ENCODE measurements around the gene NMD3.
"Not testable (repeated sequence)": the region's sequence is repeated elsewhere in the genome, so short reads cannot be mapped to it uniquely, and the experiment has no call there.

Gene NMD3

DNA sequence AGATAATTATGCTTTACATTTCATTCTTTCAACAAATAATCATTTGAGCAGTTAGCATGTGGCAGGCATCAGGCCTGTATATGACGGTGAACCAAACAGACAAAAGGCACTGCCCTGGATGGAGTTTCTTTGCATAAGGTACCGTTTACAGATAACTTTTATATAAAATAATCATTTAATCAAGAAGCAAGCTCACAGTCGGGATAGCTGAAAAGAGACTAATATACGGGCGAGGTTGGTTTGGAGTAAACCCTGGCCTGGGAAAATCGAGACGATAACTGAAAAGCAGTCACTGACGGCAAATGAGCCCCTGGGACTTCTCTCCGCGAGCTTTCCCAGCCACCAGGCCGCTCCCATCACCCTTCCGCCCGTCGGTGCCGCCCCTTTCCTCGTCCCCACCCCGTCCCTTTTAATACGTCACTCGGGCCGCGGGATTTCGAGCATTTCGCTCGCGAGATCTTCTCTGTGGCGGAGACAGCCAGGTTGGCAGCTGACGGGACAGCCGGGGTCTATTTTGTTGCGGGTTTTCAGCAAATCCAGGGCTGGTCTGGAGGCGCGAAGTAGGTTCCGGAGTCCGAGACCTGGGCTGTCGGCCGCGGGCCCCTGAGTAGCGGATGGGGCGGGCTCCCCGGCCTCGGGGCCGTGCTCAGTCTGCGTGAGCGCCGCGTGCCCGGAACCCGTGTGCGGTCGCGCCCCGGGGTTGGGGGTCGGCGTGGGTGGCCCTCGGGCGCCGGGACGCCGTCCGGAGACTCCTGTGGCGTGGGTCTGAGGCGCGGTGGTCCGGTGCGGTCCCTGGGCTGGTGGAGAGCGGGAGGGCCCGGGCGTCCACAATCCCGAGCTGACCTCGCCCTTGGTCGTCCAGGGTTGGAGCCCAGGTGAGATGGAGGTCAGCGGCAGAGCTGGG is at the start of gene NMD3:
TSS of gene NMD3 (plus strand) at position 462 of the 904 bp plus-strand sequence. CDS start 703 bp downstream, outside the sequence.
- peak; percentile 80 to 85 for DNase-seq (ENCODE audit: low read depth in 2 of 2)

DNA sequence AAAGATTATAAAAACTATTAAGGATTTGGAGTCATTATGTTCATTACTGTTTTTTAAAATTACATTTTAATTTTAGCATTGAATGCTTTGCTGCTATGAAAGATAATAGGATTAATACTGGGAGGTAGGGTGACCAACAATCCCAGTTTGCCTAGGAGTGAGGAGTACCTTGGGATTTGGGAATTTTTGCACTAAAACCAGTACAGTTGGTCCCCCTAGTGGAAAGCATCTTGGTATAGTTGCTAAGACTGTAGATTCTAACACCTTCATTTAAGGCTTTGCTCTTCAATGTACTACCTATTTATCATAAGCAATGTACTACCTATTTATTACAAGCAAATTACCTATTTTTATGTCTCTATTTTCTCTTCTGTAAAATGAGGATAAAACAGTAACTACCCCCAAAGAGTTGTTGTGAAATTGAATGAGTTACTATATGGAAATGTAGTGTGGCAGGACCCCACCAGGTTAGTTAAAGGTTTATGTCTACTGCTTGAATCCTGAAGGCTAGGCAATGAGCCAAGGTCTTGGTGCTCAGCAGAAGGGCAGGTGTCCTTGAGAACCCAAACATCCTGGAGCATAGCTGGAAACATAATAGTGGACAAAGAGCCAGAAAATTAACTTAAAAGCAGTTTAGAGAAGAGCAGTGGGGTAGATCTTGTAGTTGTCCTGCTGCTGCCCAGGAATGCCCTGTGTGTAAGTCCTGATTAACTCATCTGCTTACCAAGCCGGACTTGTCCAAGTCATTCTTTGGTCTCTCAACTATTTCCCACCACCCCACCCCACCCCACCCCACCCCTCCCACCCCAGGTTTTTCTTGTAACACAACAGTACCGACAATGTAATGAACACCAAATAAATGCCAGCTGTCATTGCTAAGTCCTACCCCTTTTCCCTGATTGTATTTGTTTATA is 49.2 kb upstream of the NMD3 start:
- DNase-seq (ENCODE audit: low read depth in 2 of 2), result no peak

DNA sequence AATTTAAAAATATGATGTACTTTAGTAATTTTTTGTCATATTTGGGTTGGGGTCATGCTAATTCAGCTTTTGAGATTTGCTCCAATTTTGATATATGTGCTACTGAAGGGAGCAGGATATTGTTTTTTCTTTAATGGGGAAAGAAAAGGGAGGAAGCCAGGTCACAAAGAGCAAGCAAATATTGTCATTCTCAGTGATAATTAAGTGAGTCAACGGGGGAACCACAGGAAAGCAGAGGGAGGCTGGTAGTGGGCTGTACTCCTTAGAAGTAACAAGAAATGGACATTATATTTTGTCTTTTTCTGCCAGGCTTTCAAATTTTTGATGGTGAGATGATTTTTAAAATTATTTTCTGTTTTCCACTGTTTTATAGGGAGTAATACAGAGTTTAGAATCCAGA is 45.6 kb upstream of the NMD3 start:
- DNase-seq (ENCODE audit: low read depth in 2 of 2), result no peak

DNA sequence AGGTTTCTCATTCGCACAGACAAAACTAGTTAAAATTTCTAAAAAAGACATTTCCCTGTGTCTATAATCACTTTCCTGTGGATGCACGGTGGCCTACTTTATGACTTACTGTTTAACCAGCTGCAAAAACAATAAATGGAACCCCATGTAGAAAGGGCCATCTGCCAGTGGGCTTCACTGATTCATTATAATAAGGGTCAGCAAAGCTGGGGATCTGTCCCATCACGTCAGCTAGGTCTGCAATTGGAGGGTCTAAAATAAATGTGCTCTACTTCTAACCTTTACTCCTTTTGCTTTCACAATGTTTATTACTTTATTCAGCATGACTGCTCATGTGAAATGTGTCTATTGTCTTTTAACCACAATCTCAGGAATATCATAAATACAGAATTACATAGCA is 43.1 kb upstream of the NMD3 start:
- no peak for DNase-seq (ENCODE audit: low read depth in 2 of 2)

DNA sequence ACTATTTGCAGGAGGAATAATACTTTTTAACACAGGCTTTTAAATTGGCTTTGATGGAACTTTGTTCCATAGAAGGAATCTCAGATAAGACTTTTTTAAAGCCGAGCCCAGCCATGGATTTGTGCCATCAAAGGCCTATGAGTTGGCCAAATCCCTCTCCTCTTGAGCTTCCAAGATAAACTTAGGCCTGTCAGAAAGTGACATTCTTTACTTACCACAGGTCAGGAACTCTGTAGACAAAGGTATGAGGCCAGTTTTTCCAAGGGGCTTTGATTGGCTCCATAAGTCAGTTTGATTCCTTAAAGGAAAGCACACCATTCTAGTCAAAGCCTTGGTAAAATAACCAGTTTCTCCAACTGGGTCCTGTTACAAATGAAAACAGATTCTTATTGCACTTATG is 39.7 kb upstream of the NMD3 start:
- not testable (repeated sequence) for DNase-seq (ENCODE audit: low read depth in 2 of 2)

DNA sequence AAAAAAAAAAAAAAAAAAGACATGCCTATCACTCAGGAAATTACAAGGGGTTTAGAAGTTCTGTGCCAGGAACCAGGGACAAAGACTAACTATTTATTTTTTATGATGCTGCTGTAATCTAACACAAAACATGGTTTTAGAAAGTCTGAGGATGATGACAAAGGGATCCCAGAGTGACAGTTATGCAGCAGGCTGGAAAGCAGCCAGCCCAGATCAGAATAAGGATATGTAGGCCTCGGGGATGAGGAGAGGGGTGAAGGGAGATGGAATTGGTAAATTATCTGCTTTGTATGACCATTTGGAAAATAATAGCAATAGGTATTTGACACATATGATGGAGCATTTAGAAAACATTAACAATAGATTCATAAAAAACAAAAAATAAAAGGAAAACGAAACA is 34.1 kb upstream of the NMD3 start:
- DNase-seq (ENCODE audit: low read depth in 2 of 2), result no peak

DNA sequence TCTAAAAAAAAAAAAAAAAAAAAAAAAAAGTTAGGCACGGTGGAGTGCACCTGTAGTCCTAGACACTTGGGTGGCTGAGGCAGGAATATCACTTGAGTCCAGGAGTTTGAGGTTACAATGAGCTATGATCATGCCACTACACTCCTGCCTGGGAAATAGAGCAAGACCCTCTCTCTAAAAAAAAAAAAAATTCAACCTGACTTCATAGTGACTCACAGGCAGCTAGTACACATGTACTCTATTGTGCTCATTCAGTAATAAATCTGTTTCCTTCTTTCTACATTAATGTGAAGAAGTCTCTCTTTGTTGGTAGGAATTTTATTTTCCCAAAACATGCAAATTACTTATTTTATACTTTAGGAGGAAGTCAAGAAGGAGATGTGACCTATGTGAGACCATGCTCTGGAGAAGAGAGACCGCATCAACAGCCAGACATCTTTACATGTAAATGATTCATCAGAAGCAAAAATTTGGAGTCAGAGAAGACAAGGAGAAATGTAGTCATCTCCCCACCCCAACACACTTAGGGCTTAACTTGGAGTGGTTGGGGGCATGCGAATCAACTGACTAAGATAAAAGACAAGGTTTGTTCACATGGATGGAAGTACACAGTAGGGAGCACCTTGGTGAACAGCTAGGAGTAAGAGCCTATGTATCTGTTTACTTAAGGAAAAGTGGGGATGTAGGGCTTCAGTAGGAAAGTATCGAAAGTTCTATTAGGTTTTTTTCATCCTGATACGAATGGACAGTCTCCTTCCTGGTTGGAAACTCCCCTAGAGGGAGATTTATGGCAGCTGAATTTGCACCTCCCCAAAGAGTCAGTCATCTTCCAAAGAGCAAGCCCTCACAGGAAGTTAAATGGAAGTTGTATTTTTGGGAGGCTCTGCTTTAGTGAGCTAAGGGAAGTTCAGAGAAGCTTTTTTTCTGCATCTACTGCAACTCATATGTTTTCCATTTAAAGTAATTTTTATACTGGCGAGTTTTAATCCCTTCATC is 23.0 kb upstream of the NMD3 start:
- DNase-seq (ENCODE audit: low read depth in 2 of 2), result no peak

DNA sequence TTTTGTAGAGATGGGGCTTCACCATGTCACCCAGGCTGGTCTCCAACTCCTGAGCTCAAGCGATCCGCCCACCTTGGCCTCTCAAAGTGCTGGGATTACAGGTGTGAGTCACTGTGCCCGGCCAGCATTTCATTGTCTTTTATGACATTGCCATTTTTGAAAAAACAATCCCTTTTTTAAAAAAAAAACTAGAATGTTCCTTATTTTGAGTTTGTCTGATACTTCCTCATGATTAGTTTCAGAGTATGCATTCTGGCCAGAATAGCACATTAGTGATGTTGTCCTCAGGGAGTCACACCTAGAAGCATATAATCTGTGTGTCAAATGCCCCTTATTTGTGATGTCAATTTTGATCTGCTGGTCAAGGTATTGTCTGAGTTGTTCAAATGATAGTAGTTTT is 21.2 kb upstream of the NMD3 start:
- DNase-seq (ENCODE audit: low read depth in 2 of 2), result no peak

DNA sequence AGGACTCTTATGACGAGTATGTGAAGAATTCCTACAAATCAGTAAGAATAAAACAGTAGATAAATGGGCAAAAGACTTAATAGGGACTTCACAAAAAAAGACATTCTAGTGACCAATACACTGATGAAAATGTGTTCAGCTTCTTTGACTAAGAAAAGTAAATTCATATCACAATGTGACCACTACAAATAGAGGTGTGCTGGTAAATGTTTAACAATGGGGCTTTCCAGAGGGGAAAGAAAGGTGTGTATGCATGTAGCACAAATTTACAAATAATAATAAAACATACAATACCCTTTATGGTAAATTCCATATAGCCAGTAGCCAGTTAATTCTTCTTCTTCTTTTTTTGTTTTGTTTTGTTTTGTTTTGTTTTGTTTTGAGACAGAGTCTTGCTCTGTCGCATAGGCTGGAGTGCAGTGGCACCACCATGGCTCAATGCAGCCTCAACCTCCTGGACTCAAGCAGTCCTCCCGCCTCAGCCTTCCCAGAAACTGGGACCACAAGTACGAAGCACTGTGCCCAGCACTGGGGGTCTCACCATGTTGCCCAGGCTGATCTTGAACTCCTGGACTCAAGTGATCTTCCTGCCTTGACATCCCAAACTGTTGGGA is 17.5 kb upstream of the NMD3 start:
- DNase-seq (ENCODE audit: low read depth in 2 of 2), result no peak

DNA sequence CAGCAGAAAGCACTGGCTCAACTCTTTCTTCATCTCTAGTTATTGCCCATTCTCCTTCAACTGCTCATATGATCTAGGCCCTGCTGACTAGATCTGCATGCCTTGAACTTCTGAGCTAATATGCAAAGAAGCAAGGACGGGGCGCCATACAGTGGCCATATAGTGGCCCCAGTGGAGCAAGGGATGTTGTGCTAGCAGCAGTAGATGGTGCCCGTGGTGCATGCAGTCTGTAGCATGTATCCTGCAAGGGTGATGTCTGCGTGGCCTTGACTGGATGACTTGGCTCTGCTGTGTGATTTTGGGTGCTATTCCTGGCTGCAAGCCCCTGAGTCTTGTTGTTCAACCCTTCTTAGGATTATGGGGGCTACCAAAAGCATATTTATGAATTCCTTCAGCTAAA is 12.2 kb upstream of the NMD3 start:
- no peak for DNase-seq (ENCODE audit: low read depth in 2 of 2)

DNA sequence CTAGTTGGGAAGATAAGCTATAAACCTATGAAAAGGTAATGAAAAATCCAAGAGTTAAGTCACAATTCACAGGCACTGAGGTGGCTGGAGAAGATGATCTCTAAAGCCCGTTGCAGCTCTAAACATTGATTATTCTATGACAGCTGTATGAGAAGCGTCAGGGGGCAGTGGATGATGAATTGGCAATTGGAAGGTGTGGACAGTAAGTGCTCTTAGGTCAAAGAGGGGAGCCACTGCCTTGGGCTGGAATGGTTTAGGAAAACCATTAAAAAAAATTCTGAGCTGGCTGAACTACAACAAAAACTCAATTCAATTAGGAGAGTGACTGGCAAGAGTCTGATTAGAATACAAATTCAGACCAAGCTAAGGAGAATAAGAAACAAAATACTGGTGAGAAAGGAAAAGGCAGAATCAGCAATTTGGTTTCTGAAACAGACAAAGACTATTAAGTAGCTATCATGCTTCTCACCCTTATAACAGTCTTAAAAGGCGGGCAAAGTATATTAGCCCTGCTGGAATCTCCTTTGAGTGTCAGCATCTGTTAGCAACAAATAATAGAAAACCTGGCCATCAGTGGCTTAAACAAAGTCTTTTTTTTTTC is 8.8 kb upstream of the NMD3 start:
- no peak for DNase-seq (ENCODE audit: low read depth in 2 of 2)

DNA sequence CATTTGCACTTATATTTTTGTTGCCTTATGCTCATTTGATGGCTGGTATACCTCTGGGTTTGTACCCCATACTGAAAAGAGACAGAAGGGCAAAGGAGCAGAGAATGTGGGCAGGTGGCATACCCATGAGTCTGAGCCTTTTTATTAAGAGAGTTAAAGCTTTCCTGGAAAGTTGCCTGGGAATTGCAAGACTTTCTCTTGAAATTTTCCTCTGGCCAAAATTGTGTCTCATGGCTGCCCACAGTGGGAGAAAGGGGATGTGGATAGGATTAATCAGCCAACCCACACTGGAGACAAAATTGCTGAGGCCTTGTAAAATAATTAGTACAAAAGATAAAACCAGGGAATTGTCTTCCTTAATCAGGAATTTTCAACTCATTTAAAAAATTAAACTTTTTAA is 8.2 kb upstream of the NMD3 start:
- DNase-seq (ENCODE audit: low read depth in 2 of 2), result no peak

DNA sequence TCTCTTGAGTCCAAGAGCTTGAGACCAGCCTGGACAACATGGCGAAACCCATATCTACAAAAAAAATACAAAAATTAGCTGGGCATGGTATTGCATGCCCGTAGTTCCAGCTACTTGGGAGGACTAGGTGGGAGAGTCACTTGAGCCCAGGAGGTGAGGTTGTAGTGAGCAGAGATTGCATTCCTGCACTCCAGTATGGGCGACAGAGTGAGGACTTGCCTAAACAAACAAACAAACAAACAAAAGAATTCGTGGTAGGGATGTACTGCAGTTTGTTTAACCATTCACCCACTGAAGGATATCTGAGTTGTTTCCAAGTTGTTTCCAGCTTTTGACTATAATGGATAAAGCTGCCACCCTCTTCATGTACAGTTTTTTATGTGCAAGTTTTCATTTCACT is 7.5 kb upstream of the NMD3 start:
- no peak for DNase-seq (ENCODE audit: low read depth in 2 of 2)

DNA sequence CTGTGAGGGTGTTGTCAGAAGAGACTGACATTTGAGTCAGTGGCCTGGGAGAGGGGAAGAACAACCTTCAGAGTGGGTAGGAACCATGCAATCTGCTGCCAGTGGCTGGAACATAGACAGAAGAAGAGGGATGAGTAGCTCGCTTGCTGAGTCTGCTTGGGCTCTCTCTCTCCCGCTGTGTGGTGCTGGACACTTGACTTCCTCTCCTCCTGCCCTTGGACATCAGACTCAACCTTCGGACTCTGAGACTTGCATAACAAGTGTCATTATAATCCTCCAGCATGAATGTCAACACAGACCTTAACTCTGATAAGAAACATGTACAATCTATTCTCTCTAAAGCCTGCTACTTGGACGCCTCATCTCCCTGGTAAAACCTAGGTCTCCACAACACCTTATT is 5.9 kb upstream of the NMD3 start:
- no peak for DNase-seq (ENCODE audit: low read depth in 2 of 2)

DNA sequence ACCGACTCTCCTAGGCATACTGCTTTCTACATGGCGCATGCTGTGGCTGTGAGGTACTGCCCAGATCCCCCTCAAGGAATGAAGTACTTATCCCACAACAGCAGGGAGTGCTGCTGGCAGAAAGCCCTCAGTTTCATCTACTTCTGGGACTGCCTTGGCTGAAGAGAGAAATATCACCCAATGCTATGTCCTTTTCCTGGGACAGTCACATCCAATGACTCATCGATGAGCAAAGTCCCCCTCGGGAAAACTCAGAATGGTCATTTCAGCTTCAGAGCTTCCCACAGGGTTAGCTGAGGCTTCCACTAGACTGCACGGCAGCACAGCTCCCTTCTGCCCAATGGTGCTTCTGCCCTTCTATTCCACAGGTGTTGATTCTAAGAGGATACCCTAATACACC is 3.6 kb upstream of the NMD3 start:
- no peak for DNase-seq (ENCODE audit: low read depth in 2 of 2)

DNA sequence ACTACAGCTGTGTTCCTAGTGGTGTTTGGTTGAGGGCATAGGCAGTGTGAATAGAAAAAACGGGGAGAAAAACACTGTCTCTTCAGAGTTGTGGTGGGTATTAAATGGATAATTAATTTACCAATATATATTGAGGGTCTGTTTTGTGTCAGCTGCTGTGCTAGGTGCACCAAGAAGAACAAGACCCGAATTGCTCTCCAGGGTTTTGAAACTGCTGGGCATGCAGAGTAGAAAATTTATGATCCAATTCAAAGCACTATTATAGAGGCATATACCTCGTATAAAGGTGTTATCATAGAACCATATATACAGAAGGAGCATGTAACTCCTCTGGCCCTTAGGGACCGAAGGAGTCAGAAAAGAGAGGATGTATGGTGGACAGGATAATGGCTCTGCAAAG is 1.6 kb upstream of the NMD3 start:
- no peak for DNase-seq (ENCODE audit: low read depth in 2 of 2)

DNA sequence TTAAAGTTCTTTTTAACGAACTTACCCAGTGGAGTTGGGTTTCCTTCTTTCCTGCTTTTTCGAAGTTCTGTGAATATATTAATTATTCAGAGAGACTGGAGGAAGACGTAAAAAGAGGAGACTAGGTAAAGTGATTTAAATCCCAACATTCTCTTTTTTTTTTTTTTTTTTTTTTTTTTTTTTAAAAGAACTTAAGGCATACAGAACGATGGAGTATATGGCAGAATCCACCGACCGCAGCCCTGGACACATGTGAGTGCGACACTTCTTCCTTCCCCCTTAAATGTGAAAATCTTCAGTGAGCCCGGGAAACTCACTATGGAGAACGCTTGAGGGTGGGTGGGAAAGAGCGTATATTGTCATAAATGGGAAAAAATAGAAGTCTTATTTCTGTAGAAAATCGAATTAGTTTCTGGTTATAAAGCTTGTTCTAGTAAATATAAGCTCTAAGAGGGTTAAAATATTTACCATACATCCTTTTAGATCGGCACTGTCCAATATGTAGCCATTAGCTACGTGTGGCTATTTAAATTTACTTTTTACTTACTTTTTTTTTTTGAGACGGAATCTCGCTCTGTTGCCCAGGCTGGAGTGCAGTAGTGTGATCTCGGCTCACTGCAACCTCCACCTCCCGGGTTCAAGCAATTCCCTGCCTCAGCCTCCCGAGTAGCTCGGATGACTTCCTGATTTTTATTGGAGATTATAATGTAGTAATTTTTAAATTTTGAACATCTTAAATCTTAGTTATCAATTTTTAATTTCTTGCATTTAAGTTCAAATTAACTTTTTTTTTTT is 892 bp downstream of the NMD3 start:
- DNase-seq (ENCODE audit: low read depth in 2 of 2), result no peak

DNA sequence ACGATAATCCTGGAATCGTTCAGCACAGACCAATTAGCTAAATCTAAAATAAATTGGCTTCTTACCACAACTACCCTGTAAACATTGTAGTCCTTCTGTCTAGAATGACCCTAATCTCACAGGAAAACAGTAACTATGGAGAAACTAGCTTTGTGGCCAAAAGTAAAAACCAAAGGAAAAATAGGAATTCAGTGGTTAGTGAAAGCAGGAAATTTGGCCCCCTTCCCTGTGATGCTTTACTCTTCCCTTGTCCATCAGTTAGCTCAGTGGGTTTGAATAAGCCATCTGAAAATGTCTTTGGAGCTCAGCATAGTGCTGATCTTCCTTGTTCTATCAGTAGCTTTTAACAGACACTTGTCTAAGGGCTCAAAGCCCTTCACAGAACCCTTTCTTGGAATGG is 1.6 kb downstream of the NMD3 start:
- no peak for DNase-seq (ENCODE audit: low read depth in 2 of 2)

DNA sequence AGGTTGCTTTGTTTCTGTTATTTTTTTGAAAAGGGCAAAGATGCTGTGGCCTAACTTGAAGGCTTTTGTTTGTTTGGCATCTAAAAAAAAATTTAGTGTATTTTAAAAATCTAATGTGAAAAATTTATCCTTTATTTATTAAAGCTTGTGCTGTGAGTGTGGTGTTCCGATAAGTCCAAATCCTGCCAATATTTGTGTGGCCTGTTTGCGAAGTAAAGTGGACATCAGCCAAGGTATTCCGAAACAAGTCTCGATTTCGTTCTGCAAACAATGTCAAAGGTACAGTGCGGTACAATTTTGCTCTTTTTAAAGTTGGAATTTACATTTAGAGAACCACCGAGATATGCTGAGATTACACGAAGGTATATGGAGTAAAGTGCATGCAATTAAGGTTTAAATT is 3.7 kb downstream of the NMD3 start:
- DNase-seq (ENCODE audit: low read depth in 2 of 2), result no peak

DNA sequence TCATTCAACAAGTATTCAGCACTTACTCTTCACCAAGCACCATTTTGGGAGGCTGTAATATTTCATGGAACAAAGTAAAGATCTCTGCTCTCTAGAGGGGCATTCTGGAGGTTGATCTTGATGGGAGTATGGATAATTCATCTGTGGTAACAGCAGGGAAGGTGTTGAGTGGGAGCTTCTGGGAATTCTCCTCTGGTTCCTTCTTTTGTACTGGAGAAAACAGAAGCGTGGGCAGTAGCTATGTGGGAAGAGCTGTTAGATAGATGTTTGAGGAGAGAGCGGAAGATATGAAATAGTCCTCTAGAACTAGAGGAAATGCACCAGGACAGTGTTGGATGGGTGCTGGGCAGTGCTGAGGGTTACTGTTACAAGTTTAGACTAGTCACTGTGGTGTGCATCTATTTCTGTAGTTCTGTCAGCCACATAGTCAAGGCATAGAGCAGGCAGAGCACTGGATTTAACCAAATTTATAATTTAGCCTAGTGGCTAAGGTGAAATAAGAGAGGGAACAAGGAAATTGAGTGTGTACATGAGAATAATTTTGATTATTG is 9.6 kb downstream of the NMD3 start:
- DNase-seq (ENCODE audit: low read depth in 2 of 2), result no peak
